CD1c-positive myeloid dendritic cell (primary cell): ENCODE measurements around the gene UROC1.

ENCODE experiments used
- DNase-seq: peaks from one replicate; pipeline ENCODE4 v3.0.0-alpha.2; 2016; ENCODE audit errors: extremely low spot score

The UROC1 gene

GRCh38 chr3:126517291-126517951, at the start of gene UROC1:
Gene UROC1, minus strand, starts transcription at chr3:126517773. Its CDS starts 54 bp downstream, at chr3:126517719.
- no peak for DNase-seq

DNA sequence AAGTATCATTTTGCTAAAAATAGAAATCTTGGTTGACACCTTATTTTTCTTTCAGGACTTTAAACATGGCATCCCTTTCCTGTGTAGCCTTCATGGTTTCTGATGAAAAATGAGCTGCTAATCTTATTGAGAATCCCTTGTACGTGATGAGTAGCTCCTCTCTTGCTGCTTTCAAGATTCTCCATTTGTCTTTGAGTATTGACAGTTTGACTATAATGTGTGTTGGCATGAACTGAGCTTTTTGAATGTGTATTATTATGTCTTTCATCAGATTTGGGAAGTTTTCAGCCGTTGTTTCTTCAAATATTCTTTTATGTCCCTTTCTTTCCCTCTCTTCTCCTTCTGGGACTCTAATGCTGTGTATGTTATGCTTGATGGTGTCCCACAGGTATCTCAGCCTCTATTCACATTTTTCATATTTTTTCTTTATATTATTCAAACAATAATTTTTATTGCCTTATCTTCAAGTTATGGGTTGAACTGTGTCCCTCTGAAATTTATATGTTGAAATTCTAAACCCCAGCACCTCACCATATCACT, 45.2 kb upstream of the UROC1 start:
- DNase-seq = no peak

GRCh38 chr3:126558336-126559071, 40.9 kb upstream of the UROC1 start, which contains the start of gene C3orf22:
Gene C3orf22, minus strand, starts transcription at chr3:126558932. Its CDS starts 5,542 bp downstream, at chr3:126553390.
- DNase-seq = no peak

DNA sequence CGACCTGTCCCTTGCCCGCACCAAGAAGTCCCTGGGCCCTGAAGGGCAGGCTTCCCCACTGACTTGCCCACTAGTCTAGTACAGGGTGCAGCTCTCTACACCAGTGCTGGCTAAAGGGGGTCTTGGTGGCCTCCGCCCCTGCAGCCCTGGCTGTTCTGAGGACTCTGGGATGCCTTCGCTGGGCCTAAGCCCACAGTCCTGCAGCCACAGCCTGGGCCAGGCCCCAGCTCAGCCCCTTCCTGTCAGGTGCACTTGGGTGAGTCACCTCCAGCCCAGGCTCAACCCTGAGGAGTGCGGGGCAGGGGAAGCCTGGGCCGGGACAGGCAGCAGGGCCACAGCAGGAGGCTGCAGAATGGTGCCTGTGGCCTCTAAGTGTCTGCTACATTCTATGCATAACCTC, 40.2 kb upstream of the UROC1 start:
- DNase-seq = no peak

- DNase-seq = no peak
Observed at GRCh38 chr3:126557415-126557745, 39.8 kb upstream of the UROC1 start.

- DNase-seq = no peak
Observed at GRCh38 chr3:126556637-126557414, 39.3 kb upstream of the UROC1 start.

DNA sequence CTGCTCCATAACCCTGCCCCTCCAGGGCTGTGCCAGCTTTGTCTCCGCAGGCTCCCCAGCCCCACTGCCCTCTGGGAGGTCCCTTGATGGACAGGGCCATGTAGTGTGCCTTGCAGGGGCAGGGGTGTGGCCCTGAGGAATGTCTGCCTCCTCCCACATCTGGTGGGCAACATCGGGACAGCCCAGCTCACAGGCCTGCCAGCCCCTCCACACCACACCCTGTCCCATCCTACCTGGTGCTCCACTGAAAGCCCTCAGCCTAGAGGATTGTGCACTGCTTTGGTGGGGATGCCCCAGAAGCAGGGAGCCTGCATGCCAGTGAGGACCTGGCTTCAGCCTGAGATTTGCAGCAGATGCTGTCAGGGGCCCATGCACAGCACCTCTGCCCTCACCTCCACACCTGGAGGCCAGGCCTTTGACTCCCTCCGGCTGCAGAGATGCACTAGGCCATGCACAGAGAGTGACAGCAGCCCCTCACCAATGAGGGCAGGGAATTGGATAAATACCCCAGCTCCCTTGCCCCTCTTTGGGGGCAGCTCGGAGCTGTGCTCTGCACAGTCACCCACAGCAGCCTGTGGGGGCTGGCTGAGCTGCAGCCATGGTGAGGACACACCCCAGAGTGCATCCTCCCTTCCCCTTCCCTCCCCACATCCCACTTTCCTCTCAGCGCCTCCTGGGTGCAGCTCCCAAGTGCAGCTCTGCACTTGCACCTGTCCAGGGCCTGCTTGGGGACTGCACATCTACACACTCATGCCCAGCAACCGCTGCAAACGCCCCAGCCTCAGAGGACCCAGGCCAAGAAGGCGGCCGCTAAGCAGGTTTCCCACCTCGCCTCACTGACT, 38.4 kb upstream of the UROC1 start:
- no peak for DNase-seq

GRCh38 chr3:126554560-126555525, 37.3 kb upstream of the UROC1 start:
- DNase-seq = no peak

- DNase-seq = no peak
Observed at GRCh38 chr3:126553284-126554084, 35.9 kb upstream of the UROC1 start.

GRCh38 chr3:126552688-126553283, 35.2 kb upstream of the UROC1 start:
- no peak for DNase-seq

DNA sequence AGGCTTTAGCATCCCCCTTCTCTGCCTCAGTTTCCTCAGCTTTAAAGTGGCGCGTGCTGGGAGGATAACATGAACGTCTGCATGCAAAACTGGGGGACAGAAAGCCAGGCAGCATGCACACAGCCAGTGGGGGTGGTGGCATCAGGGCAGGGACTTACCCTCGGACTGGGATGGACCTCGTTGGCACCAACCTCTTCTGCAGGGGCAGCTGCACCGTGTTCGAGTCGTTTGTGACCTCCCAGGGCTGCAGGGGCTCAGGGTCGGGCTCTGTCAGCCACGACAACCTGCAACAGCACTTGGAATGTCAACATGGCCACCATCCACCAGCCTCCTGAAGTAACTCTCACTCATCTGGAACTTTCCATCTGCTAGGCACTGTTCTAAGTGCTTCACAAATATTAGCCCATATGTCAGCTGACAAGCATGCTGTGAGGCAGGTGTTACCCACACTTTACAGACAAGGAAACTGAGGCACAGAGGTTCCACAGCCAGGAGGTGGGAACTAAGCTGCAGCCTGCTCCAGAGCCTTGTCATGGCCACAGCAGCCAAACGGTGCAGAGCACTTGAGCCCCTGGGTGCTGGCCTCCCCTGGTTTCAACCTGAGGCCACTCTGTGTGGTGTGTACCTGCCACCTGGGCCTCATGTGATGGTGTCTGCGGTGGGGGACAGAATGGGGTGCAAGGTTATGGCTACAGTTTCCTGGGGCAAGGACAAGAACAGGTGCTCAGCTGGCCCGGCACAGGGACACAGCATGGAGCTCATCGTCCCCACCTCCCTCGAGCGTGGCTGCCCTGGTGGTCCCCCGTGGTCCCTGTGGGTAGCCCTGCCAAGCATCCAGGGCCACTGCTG, 34.5 kb upstream of the UROC1 start:
- DNase-seq = no peak

DNA sequence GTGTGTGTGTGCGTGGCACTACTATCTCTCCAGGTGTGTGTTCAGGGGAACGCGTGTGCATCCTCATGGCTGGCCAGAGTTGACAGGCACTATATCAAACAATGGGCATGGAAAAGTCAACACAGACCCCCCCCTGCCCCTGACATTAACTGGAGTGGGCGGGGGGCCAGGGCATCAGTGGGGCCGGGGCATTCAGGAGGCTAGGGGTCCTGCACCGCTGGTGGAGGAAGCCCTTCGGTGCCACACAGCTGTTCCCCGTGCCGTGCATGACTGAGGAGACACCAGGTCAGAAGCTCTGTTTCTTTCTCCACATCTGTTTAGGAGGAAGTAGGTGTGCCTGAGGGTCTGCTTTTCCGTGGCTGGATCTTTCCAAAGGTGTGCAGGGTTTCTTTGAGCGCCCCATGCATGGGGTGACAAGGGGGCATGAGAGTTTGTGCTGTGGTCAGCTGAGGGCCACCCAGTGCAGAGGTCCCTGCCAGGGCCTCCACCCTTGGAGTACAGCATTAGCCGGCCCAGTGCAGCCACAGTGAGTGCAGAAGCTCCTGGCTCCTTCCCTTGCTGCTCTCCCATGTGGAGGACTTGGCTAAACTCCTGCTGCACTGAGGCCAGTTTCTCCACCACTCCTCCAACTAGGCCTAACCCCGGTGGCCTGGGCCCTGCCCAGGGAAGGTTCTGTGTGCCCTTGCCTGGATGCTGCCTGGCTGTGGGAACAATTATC, 33.7 kb upstream of the UROC1 start:
- DNase-seq = no peak

- no peak for DNase-seq
Observed at GRCh38 chr3:126550488-126551051, 33.0 kb upstream of the UROC1 start.

DNA sequence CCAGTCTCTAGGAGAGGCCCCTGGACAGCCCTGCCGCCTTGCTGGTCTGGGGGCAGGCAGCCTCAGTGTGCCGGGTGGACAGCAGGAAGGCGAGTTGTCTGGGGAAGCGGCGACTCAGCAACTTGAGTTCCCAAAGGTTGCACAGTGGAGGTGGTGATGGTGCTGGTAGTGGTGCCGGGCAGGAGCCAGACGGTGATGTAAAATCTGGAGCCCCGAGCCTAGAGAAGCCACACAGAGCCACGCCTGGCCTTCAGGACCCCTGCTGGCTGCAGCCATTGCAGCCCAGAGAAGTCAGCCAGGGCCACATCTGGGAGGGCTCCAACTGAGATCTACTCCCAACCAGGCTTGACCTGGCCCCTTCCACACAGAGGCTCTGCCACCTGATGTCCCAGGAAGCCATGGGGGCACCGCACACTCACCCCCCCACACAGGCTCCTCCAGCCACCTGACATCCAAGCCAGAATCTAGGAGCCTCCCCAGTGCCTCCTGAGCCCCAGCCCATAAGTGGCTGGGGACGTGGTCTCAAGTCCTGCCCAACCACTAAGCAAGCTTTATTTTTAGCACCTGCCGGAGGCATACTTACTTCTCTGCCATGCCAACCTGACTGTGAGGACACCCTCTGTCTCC, 32.4 kb upstream of the UROC1 start:
- DNase-seq = no peak

GRCh38 chr3:126548556-126549466, 31.2 kb upstream of the UROC1 start:
- no peak for DNase-seq

DNA sequence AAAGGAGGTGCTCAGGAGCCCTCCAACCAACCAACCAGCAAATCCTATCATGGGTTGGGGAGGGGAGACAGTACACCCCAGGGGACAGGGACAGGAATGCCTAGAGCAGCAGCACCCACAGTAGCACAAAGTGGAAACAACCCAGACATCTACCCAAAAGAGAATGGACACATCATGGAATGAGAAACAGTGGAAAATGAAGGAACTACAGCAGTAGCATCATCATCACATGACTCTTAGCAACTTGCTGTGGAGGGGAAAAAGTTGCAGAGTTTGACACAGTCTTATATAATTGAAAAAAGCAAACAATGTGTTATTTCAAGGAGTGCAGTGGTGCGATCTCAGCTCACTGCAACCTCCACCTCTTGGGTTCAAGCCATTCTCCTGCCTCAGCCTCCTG, 30.1 kb upstream of the UROC1 start:
- DNase-seq = peak; percentile 41
